Fibroblast of skin of back (primary cell): ENCODE measurements around the gene PGAM5.
"Not testable (repeated sequence)": the region's sequence is repeated elsewhere in the genome, so short reads cannot be mapped to it uniquely, and the experiment has no call there.

Experiments
- DNase-seq: peaks from one replicate; pipeline ENCODE4 v3.0.0-alpha.2; 2013

The PGAM5 gene

DNA sequence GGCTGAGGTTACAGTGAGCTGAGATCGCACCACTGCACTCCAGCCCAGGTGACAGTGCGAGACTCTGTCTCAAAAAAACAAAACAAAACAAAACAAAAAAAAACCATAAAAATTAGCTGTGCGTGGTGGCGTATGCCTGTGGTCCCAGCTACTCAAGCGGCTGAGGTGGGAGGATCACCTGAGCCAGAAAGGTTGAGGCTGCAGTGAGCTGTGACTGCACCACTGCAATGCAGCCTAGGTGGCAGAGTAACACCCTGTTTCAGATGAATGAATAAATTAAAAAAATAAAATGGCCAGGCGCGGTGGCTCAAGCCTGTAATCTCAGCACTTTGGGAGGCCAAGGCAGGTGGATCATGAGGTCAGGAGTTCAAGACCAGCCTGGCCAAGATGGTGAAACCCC lies 43.0 kb downstream of the PGAM5 start:
- not testable (repeated sequence) for DNase-seq

DNA sequence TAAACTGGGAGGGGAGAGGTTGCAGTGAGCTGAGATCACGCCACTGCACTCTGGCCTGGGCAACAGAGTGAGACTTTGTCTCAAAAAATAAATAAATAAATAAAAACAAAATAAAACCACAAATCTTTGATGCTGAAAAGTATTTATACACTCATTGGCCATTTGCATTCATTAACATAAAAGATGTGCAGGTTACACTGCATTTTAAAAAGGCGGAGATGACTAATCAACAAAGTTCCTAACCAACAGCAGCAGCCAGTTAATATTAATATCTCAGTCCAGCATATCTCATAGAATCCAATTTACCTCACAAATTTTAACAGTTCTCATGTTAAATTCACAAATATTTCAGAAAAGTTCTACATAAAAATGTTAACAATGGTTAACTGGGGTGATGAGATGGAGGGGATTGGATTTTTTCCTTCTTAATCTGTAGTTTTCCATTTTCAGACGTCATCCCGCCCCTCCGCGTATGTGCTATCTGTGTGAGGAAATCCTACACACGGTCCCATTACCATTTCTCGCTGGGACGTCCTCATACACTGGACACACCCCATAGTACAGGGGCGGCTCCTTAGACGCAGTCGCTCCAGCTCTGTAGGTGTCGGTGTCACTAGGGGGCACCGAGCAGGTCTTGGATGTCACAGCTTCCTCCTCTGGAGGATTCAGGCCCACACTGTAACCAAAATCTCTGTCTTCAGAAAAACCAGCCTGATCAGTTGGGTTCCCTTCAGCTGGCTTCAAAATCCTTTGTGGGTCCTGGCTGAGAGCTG lies 43.7 kb downstream of the PGAM5 start:
- no peak for DNase-seq

DNA sequence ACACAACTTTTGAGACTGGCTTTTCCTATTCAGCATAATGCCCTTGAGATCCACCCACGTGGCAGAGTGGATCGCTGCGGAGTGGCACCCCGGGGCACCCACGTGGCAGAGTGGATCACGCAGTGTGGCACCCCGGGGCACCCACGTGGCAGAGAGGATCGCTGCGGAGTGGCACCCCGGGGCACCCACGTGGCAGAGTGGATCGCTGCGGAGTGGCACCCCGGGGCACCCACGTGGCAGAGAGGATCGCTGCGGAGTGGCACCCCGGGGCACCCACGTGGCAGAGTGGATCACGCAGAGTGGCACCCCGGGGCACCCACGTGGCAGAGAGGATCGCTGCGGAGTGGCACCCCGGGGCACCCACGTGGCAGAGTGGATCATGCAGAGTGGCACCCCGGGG lies 48.2 kb downstream of the PGAM5 start:
- DNase-seq, result not testable (repeated sequence)

DNA sequence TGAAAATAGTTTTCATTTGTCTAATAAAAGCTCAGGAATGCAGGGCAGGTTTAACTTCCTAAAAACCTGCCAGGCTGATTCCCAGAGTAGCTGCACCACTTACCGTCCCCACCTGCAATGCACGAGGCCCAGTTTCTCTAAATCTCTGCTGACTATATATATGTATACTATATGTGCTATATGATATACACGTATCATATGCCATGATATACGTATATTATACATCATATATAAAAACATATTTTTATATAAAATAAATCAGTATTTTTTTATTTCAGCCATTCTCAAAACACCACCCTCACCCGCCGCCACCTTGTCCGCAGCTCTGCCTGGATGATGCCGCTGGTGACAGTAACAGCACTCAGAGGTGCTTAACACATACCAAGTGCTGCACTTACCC lies 48.7 kb downstream of the PGAM5 start:
- no peak for DNase-seq

DNA sequence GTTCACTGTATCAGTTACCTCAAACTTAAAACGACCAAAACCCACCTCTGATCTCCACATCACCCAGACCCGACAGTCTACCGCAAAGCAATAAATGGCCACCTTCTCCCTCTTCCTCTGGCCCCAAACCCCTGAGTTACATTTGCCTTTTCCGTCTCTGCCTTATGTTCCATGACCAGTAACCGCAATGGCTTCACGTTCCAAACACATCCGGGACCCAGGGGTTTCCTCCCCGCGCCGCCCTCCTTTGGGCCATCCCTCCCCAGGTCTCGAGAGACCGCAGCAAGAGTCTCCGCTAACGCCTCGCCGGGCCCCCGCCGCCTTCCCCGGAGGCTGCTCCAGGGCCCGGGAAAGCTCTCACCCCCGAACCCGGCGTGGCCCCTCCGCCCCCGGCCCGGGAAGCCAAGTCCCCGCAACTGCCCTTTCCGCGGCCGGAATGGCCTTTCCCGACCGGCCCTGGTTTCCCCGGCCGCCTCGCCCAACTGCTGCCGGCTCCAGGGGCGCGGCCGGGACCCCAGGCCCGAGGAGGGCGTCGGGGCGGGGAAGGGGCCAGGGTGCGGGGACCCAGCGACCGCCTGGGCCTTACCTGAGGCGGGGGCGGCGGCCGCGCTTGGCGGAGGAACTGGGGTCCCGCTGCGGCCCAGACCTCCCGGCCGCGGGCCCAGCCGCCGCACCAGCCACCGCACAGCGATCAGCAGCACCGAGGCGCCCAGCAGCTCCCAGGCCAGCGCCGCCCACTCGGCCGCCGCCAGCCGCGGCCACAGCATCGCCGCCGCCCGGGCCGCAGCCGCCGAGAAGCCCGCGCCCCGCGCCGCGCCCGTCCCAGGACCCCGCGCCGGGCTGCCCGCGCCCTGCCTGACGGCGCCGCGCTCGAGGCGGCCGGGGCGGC lies 50.6 kb downstream of the PGAM5 start, which contains the start of gene ANKLE2:
Gene ANKLE2, minus strand, starts transcription at position 801 of the 889 bp plus-strand sequence. Its CDS starts 34 bp downstream, at position 767.
- DNase-seq, result peak; percentile 85

DNA sequence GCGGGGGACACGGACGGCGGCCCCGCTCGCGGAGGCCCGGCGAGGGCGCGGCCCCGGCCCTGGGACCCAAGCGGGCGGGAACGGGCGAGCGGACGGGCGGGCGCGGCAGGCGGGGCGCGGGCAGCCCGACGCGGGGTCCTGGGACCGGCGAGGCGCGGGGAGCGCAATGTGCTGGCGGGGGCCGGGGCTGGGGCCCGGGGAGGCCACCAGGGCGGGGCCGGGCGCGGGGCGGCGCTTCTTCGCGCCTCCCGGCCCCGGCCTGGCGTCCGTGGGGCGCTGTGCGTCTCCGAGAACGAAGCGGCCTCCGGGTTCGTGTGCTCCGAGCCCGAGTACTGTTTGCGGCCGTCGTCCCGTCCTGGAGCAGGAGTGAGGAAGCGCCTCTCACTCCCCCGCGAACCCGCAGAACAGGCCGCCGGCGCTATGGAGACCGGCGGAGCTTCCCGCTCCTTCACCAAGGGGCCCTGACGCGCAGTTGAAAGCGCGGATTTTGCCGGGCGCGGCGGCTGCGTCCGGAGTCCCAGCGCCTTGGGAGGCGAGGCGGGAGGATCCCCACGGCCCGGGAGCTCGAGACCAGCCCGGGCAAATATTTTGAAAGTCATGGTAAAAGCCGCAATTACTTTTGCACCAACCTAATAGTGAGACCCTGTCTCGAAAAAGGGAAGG lies 51.4 kb downstream of the PGAM5 start:
- DNase-seq, result peak; percentile 90

DNA sequence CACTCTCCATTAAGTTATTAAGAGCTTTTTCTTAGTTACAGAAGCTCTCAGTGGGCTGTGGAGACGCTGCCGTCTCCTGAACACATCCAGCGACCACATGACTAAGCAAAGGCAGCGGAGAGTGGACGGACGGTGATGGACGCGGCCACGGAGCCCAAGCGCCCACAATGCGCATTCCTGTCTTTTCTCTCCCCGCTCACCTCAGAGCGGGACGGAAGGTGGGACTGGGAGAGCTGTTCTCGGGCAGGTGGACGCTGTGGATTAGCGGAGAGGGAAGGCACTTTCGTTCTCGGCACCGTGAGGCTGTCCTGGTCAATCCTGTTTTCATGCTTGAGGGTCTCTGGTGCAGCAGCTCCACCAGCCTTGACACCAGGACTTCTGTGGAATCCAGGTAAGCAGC lies 53.6 kb downstream of the PGAM5 start:
- no peak for DNase-seq

DNA sequence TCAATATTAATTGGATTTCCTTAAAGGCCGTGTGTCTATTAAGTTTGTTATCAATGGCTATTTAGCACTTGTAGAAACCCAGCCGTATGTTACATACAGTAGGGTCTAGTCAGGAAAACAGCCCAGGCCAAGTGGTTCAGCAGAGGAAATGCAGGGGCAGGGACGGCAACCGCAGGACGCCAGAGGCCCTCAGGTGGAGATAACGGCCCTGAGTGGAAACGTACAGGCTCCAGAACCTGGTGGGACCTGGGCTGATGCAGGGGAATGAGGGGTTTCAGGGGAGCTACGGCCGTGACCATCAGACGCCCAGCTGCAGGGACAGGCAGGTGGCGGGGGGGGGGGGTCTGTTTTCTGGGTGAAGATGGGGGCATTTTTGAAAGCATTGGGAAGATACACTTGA lies 54.7 kb downstream of the PGAM5 start:
- no peak for DNase-seq

DNA sequence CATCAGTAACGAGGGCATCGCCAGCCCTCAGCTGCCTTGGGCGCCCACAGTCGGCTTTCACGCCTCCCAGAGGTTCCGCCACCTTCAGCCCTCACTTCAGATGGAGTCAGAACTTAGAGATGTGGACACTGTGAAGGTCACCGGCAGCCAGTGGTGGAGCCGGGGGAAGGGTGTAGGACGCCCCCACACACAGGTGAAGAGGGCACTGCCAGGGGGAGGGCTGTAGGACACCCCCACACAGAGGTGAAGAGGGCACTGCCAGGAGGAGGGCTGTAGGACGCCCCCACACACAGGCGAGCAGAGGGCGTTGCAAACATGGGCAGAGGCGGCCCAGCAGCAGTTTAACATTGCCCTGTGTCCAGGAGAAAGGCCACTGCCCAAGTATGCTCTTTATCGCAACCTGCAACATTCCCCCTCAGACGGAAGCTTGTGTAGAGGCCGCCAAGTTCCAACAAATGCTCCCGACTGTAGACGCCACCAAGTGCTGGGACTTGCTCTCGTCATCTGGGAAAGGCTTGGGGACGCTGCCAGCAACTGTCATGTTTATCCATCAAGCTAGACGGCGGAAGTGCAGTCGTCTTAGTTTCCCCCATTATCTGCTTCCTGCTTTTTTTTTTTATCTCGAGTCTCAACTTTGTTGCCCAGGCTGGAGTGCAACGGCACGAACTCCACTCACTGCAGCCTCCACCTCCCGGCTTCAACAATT lies 55.9 kb downstream of the PGAM5 start:
- peak; percentile 37 for DNase-seq

DNA sequence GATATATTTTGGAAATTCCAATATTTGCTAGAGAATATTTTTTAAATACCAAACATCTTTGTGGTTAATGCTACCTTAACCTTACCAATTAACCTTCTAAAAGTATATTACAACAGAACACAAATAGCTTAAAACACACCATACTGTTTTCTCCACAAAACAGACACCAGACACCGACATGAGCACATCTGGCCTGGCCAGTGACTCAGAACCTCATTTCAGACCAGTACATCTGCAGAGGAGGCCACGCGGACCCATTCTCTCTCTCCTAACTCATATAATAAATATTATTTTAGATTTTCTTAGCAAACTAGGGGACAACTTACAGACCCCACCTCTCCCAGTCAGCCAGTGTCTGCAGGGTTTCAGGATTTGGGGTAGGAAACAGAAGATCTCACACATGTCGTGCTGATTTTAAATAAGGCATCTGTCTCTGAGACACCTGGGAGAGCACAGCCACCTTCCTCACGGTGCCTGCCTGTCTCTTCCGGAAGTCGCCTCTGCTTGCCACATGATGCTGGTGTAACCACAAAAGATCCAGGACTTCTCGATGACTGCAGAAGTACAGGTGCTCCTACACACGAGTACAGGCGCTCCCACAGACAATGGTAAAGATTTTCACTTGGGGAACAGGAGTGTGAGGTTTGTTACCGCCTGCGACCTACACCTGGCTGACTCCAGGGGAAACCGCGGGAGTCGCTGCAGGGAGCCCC lies 60.6 kb downstream of the PGAM5 start:
- DNase-seq, result no peak
